HG02943 (cell line): ENCODE data around the gene ERC1.

Source experiments
- ATAC-seq: cut with Tn5 transposase; IDR thresholded peaks from one replicate; pipeline ENCODE4 v1.9.1; 2021; ENCODE audit warnings: mild to moderate bottlenecking, low read depth, moderate library complexity; ENCODE audit not compliant: unreplicated experiment

ERC1 gene

DNA sequence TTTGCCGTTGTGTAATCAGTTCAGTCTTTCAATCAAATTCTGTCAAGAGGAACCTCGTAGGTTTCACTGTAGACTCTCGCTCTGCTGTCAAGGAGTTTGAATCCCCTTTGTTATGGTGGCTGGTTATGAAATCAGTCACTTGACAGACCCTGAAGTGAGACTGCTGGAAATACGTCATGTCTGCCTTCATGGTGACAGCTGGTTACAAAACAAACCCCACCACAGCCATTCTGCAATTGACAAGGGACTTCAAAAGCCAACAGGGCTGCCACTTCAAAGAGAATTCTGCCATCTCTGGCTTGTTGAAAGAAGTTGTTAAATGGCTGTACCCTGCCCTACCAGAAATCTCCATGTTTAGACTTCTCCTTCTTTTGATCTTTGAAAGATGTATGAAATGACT is 286.9 kb downstream of the ERC1 start:
- ATAC-seq, result no peak

DNA sequence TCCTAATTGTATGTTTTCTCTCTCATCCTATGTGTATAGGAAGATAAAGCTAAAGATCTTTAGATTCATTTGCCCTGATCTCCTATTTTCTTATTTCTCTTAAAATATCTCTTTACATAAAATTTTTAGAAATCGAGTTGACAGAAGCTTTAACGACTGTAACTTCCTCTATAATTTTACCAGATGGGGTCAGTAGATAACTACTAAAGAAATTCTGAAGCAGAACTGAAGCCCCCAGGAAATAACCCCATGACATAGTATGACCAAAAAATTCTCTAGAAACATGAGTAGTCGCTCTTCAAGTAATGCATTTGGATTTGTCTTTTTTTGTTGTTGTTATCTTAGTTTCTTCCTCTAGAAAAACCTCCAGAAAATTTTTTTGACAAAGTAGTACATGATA is 288.0 kb downstream of the ERC1 start:
- ATAC-seq, result no peak

DNA sequence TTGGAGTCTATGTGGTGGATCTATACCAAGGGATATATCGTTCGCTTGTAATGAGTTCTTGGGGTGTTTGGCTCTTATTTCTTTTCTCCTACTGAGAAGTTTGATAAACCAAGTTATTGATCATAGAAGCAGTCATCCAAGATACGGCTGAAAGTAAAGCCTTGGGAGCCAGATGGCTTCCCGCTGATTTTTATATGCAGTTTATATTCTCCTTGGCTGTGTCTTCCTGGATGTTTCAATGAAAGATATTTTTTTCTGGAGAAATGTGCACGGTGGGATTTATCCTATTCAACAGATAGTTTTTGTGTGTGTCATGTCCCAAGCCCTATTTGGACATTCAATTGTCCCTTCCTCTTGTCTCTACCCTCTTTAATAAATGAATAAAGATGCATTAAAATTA is 289.0 kb downstream of the ERC1 start:
- no peak for ATAC-seq

DNA sequence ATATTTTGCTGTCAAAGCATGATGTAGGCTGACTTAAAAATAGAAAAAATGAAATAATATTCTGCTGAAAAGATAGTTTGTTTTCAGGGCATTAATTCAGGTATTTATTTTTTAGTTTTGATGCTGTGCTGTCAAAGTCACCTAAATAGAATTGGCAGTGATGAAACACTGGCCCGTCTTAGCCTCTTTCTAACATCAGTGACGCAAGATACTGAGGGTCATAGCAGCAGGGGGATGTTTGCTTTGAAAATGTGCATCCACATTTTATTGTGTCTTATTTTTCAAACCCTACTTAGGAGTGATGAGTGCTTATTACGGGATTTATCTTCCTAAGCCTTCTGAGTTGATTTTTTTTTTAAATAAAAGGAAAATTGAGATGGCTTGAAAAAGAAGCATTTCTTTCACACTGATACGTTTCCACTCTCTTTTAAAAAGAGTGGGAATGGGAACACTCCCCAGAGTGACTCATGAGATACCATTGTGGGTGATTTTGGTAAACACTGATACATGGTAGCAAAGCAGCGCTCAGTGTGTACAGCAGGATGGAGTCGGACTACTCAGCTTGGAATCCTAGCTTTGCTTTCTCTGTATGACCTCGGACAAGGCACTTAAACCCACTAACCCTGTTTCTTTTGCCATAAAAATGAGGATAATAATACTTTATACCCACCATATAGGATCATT is 290.8 kb downstream of the ERC1 start:
- no peak for ATAC-seq

DNA sequence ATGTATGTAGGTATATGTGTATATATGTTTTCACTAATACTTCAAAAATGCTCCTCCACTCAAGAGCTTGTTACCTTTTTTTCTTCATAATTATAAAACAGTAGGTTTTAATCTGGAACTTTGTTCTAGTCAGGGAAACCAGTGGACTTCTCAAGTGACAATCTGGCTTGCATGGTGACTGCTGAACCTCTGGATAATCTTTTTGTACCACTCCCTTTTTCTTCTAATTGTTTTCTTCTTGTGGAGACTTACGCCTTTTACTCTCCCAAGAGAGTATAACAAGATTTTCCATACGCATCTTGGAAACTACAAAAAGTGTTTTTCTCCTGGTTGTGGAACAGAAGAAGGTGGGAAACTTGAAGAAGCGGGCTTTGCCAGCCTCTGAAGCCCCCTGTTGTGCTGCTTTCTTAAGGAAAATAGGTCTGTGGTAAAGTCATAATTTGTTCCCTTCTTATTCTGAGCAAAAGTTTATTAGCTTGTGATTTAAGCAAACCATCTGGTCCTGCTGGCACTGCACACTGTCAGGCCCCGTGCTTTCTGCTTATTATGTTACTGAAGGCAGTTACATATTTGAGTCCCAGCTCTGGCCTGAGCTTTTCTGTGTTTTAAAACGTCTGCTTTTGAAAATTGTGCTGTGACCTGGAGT is 291.8 kb downstream of the ERC1 start:
- ATAC-seq, result no peak

DNA sequence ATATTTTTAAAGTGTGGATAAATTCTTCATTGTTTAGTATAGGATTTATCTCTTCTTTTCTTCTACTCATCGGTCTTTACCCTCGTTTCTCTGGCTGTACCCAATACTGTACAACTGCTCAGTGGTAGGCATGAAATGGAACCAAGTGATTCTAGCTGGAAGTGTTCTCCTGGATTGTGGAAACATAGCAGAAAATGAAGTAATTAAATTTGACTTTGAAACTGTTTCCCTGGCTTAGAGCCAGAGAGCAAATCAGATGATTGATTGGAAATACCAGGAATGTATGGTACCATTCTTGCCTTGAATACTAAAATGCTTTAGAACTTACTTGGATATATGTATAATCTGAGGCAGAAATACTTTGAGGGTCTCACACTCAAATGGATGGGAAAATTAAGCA is 292.3 kb downstream of the ERC1 start:
- ATAC-seq, result no peak

DNA sequence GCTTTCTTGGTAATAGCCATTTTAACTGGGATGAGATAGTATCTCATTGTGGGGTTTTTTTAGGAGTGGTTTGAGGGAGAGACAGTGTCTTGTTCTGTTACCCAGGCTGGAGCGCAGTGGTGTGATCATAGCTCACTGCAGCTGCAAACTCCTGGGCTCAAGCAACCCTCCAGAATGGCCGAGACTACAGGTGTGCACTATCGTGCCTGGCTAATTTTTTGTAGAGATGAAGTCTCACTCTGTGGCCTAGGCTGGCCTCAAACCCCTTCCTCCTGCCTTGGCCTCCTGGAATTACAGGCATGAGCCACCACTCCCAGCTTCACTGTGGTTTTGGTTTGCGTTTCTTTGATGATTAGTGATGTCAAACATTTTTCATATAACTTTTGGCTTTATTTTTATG is 293.6 kb downstream of the ERC1 start:
- no peak for ATAC-seq

DNA sequence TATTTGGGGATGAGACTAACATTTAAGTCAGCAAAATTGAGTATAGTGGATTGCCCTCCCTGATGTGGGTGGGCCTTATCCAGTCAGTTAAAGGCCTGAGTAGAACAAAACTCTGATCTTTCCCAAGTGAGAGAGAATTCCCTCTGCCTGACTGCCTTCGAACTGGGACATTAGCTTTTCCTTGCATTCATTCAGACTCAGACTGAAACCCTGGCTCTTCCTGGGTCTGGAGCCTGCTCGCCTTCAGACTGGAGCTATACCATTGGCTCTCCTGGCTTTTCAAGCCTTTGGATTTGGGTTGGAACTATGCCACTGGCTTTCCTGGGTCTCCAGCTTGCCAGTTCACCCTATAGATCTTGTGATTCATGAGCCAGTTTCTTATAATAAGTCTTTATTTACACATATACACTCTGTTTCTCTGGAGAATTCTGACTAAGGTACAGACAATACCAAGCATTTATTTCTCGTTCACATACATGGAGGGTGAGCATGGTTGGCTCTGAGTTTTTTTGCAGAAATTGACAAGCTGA is 296.5 kb downstream of the ERC1 start:
- no peak for ATAC-seq

DNA sequence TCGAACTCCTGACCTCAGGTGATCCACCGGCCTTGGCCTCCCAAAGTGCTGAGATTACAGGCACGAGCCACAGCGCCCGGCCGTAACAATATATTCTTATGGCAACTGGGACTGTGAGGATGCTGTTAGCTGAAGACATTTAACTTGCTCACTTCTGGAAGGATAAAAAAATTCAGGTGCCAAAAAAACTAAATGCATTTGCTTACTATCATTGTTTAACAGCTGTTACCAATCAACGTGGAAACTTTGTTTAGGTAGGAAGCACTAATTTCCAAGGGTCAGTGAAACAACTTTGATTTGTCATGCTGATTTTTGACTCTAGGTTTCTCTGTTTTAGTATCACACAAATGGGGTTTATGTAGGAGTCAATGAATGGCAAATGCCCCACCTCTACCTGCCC is 297.3 kb downstream of the ERC1 start:
- ATAC-seq, result no peak

DNA sequence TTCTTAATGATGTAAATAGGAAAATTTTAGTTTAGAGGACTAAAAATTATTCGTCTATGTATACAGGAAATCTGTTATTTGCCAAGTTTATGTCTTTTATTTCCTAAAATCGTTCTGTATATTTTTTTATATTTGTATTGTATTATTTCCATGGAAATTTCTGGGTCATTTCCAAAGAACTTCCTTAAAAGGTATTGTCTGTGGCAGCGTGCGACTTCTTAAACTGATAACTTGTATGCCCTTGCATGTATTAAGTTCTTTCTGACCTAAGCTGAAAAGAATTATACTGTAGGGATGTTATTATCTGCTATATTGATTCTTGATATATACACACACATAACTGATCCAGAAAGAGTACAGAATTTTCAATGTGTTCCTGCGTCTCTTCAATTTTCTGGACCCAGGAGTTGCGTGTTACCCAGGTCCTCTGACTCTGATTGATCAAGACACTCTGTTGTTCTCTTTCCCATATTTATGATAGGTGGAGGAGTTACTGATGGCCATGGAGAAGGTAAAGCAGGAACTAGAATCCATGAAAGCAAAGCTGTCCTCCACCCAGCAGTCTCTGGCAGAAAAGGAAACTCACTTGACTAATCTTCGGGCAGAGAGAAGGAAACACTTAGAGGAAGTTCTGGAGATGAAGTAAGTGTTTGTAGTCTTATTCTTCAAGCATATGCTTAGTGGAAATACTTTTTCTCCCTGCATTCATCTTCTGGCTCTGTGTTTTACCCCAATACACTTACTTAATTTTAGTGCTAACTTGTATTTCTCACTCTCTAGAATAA is 298.5 kb downstream of the ERC1 start:
- ATAC-seq, result no peak

DNA sequence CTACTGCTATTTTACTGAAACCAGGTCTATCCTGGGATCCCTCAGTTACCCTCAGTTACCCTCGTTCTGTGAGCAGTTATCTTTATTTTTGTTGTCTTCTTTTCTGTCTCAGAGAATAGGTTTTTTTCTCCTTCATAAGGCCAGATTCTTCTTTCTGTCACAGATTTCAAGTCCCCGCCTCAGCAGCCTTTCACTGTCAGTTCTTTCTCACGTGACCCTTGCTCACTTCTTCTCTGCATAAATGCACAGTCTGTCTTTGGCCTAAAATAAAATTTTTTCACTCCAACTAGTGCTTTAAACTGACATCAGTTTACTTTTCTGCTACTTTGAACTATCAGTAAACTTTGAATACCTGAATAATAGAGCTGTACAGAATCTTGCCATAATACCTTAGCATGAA is 299.7 kb downstream of the ERC1 start:
- ATAC-seq, result no peak

DNA sequence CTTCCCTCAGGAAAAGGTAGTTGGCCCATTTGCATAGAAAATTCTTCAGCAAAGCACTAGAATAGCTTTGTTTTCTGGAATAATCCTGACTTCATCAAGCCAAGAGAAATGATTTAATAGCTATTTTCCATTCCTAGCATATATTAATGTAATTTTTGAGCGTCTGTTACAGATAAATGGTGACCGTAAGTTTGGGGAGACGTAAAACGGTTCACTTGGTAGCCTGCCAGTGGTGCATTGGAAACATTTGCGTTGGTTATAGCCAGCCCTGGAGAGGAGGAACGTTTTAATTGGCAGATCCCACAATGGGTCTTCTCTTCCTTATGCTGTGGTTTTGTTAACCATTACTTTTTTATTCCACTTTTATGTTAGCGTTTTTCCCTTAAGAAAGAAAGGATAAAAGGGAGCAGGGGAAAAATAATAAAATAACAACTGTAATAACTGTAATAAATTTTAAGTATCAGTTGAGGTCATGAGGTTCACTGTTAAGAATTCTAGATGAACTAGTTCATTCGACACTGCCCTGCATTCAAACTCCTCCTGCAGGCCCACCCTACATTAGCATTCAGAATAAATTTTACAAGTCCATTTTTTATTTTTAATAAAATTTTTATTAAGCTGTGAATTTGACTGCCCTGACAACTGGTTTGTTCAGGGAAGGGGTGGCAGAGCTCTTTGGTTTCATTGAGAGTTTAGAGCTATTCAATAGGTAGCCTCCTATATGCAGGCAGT is 300.7 kb downstream of the ERC1 start:
- no peak for ATAC-seq

DNA sequence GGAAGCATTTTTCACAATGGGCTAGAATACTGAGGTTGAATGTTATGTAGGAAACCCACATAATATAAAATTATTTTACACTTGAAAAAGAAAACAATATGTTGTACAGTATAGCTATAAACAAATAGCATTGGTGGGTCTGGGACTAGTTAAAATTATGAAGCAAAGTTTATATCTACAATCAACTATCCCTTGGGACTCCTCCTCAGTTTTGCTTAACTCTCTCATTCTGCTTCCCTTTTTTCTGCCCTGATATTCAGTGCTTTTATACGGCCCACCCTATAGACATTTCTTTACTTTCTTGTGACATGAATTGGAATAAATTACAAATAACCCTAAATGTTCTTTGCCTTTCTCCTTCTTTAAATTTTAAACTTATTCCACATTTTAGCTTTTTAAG is 302.9 kb downstream of the ERC1 start:
- no peak for ATAC-seq

DNA sequence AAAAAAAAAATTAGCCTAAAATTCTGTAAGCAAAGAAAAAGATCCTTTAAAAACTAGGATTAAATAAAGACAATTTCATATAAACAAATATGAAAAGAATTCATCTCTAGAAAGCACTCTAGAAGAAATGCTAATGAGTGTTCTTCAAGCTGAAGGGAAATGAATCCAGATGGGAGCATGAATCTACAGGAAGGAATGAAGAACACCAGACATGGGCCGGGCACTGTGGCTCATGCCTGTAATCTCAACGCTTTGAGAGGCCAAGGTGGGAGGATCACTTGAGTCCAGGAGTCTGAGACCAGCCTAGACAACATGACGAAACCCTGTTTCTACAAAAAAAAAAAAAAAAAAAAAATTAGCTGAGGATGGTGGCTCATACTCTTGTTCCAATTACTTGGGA is 306.2 kb downstream of the ERC1 start:
- ATAC-seq, result no peak

DNA sequence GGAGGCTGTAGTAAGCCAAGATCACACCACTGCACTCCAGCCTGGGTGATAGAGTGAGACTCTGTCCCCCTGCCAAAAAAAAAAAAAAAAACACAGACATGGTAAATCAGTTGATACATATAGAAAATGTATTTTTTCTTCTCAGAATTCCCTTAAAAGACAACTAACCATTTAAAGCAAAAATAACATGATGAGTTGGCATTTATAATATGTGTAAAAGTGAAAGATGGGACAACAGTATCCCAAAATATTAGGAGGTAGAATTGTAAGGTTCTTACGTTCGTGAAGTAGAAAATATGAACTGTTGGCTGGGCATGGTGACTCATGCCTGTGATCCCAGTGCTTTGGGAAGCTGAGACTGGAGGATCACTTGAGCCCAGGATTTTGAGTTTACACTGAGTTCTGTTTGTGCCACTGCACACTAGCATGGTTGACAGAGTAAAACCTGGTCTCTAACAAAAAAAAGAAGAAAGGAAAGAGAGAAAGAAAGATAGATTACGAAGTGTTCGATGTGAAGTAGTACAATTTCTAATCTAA is 306.7 kb downstream of the ERC1 start:
- ATAC-seq, result no peak

DNA sequence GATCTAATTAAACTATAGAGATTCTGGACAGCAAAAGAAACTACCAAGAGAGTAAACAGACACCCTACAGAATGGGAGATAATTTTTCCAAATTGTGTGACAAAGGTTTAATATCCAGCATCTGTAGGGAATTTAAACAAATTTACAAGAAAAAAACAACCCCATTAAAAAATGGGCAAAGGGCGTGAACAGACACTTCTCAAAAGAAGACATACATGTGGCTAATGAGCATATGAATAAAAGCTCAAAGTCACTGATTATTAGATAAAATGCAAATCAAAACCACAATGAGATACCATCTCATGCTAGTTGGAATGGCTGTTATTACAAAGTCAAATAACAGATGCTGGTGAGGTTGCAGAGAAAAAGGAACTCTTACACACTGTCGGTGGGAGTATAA is 309.4 kb downstream of the ERC1 start:
- ATAC-seq, result no peak

DNA sequence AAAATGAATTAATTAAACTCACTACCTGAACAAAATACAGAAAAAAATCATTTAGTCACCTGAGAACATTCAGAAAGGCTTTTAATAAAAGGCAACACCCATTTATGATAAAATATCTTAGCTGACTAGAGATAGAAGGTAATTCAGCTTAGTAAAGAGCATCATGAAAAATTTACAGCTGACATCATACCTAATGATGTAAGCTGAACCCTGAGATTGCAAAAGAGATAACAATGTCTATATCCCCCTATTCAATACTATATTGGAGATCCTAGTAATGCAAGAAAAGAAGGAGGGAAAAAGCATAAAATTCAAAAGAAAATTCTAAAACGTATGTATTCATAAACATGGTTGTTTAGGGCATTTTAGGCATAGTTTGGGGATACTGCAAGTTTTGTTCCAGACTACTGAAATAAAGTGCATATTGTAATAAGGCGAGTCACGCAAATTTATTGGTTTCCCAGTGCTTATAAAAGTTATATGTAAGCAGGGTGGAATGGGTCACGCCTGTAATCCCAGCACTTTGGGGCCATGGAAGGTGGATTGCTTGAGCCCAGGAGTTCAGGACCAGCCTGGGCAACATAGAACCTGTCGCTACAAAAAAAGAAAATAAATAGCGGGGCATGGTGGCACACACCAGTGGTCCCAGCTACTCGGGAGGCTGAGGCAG is 311.3 kb downstream of the ERC1 start:
- ATAC-seq, result no peak

DNA sequence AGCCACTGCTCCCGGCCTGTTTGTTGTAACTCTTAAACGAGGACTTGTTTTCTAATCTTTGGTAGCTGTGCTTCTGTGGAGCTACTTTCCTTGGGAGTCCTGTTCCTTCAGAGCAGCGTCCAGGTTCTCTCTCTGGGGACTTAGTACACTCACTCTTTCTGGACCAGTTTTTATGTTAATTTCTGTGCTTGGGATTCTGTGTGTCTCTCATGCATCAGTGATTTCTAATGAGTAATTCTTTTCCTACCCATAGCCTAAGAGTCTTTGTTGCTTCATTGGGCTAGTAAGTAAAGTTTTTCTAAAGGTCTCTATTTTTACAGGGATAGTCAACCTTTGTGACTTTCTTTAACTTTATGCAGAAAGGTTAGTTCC is 314.0 kb downstream of the ERC1 start:
- ATAC-seq, result no peak

DNA sequence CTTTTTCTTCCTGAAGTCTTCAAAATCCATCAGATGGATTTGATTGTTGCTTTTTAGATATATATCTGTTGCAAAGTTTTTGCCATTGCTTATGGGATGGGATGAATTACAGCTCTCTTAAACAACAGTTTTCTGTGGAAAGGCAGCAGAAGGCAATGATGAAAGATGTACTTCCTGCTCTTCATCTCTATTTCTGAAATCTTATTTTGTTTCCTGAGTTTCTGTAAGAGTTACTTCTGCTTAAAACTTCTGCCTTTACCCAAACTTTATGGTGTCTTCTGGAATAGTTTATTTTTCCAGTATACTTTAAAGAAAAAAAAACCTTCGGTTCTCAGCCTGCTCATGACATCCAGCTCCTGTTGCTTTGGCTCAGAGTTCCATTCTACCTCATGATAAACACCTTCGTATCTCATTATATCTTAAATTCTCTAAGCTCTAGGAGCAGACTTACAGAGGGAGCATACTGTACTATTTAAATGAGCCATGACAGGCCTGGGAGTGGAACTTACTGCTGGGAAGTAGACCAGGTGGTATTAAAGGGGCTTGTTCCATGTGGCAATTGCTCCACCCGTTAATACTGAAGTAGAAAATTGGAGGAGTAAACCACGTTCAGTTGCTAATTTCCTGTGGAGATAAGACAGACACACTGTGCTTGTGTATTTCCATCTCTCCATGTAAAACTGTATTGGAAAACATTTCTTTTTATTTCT is 314.9 kb downstream of the ERC1 start:
- ATAC-seq, result no peak

DNA sequence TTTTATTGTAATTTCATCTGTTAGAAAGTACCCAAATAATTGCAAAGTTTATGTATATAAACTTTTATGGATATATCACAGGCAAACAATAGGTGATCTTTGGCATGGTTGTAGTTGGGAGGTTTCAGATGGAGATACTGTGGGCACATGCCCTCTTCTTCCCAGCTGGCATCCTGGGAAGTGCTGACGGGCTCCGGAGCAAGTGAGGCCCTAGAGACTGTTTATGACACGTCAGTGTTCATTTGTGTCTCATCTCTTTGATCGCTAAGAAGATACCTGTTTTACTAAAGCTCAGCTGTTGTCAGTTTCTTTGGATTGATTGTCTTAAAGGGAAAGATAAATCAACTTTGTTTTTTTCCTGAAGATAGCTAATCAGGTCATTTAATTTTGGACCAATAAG is 315.8 kb downstream of the ERC1 start:
- ATAC-seq, result no peak
